NCI-H2029 (cell line): Measurements from ENCODE around the gene LRCH1.

Experiments used
- DNase-seq: peaks from one replicate; lab custom pipeline; 2025; lab: John Stamatoyannopoulos, UW

LRCH1 gene

GRCh38 chr13:46615888-46616531 is 63.0 kb downstream of the LRCH1 start:
- no peak for DNase-seq

- no peak for DNase-seq
These were observed 64.3 kb downstream of the LRCH1 start for GRCh38 chr13:46617229-46617721.

GRCh38 chr13:46617885-46618284 is 64.9 kb downstream of the LRCH1 start:
- no peak for DNase-seq

- no peak for DNase-seq
These were observed 65.8 kb downstream of the LRCH1 start for GRCh38 chr13:46618694-46619254.

GRCh38 chr13:46620029-46620428 is 67.1 kb downstream of the LRCH1 start:
- DNase-seq = no peak

GRCh38 chr13:46620471-46620870 is 67.5 kb downstream of the LRCH1 start:
- DNase-seq = no peak

- DNase-seq = no peak
These were observed 68.2 kb downstream of the LRCH1 start for GRCh38 chr13:46621133-46621532.

- no peak for DNase-seq
These were observed 69.0 kb downstream of the LRCH1 start for GRCh38 chr13:46621792-46622629.

GRCh38 chr13:46622630-46623256 is 69.8 kb downstream of the LRCH1 start:
- DNase-seq = no peak

GRCh38 chr13:46624353-46624752 is 71.4 kb downstream of the LRCH1 start:
- no peak for DNase-seq

GRCh38 chr13:46624821-46625220 is 71.9 kb downstream of the LRCH1 start:
- DNase-seq = no peak

- no peak for DNase-seq
These were observed 74.5 kb downstream of the LRCH1 start for GRCh38 chr13:46627462-46627861.

- no peak for DNase-seq
These were observed 75.8 kb downstream of the LRCH1 start for GRCh38 chr13:46628622-46629365.

GRCh38 chr13:46629811-46630413 is 76.9 kb downstream of the LRCH1 start:
- no peak for DNase-seq

GRCh38 chr13:46630431-46631178 is 77.6 kb downstream of the LRCH1 start:
- no peak for DNase-seq

GRCh38 chr13:46631179-46631542 is 78.2 kb downstream of the LRCH1 start:
- no peak for DNase-seq

GRCh38 chr13:46632176-46632575 is 79.2 kb downstream of the LRCH1 start:
- no peak for DNase-seq

GRCh38 chr13:46633416-46633815 is 80.4 kb downstream of the LRCH1 start:
- DNase-seq = no peak

- no peak for DNase-seq
These were observed 83.5 kb downstream of the LRCH1 start for GRCh38 chr13:46636451-46636850.

- no peak for DNase-seq
These were observed 84.2 kb downstream of the LRCH1 start for GRCh38 chr13:46637213-46637612.

- DNase-seq = no peak
These were observed 85.3 kb downstream of the LRCH1 start for GRCh38 chr13:46638262-46638661.
